ENCODE data around the gene MAP2K2. TPM values are rescaled to one million over a fixed set of nuclear protein-coding genes. Genes with fewer than 3 reads are reported as not detected.

Gene MAP2K2
- total RNA-seq, 1 experiment from 2014 or later = 151 TPM

DNA sequence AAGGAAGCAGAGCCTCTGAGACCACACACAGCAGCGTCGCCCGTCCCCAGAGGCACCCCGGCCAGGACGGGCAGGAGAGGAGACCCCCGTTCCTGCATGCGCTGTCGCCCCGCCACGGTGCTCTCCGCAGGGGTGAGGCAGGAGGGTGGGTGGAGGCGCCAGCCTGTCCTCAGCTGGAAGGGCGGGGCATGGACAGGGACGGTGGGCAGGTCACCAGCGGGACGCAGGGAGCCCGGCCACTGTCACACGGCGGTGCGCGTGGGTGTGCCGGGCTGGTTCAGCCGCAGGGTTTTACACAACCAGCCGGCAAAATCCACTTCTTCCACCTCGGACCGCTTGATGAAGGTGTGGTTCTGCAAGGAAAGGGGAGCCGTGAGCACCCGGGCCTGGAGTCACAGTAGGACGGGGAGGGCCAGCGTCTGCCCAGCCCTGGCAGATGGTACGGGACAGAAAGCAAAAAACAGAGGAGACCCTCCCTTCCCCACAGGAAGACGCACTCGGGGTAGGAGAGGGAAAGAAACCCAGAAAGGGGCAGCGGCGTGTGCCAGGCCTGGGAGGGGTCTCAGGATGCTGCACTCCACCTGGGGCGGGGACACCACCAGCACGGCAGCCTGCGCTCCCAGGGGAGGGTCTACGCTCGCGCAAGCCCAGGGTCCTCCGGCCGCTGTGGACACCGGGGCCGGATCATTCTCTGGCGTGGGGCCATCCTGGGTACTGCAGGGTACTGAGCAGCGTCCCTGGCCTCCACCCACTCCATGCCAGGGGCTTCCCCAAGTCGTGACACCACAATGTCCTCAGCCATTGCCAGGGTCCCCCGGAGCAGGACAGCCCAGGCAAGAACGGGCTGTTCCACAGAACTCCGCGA is 33.3 kb downstream of the MAP2K2 start:
- H3K27ac ChIP-seq (ENCODE audit: low read length) = no peak overlapping the region
- no peaks in the 10 kb centered on the region for H3K27me3 ChIP-seq (ENCODE audit: control insufficient read depth, insufficient read depth, low read length)
- ATAC-seq (no peak), DNase-seq (ENCODE audit: low read depth, low spot score) (no peak)
- no TSS peak for BruUV-seq (replicated peaks)
- ChIA-PET CTCF (no interaction called here), POLR2A (no interaction called here)
- no peaks in the 10 kb centered on the region for H3K4me1 ChIP-seq (ENCODE audit: control insufficient read depth, insufficient read depth, low read length)
- H3K4me3 ChIP-seq (ENCODE audit: low read depth in 2 of 2, low read length in 2 of 2) = no peak overlapping the region
- no peaks in the 10 kb centered on the region for H3K36me3 ChIP-seq (ENCODE audit: control insufficient read depth, insufficient read depth, low read length)
- in situ Hi-C loops (cut with HindIII; ENCODE audit: low pct_unique_long_range_greater_than_20kb, low sequenced_read_pairs) = no loop called here
- no peaks in the 10 kb centered on the region for H3K9me3 ChIP-seq (ENCODE audit: control insufficient read depth, insufficient read depth, low read depth, low read length)
- intact Hi-C loops (cut with micrococcal nuclease; ENCODE audit: unreplicated experiment) = no loop called here
- no peak for TF ChIP-seq TCF7L2 (IDR thresholded peaks at IDR 0.05; ENCODE audit: low read depth, low read length)
- TF ChIP-seq, protein P1, sequence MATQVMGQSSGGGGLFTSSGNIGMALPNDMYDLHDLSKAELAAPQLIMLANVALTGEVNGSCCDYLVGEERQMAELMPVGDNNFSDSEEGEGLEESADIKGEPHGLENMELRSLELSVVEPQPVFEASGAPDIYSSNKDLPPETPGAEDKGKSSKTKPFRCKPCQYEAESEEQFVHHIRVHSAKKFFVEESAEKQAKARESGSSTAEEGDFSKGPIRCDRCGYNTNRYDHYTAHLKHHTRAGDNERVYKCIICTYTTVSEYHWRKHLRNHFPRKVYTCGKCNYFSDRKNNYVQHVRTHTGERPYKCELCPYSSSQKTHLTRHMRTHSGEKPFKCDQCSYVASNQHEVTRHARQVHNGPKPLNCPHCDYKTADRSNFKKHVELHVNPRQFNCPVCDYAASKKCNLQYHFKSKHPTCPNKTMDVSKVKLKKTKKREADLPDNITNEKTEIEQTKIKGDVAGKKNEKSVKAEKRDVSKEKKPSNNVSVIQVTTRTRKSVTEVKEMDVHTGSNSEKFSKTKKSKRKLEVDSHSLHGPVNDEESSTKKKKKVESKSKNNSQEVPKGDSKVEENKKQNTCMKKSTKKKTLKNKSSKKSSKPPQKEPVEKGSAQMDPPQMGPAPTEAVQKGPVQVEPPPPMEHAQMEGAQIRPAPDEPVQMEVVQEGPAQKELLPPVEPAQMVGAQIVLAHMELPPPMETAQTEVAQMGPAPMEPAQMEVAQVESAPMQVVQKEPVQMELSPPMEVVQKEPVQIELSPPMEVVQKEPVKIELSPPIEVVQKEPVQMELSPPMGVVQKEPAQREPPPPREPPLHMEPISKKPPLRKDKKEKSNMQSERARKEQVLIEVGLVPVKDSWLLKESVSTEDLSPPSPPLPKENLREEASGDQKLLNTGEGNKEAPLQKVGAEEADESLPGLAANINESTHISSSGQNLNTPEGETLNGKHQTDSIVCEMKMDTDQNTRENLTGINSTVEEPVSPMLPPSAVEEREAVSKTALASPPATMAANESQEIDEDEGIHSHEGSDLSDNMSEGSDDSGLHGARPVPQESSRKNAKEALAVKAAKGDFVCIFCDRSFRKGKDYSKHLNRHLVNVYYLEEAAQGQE (IDR thresholded peaks at IDR 0.05; ENCODE audit: insufficient read depth in 1 of 2, low read depth in 2 of 2, low read length in 1 of 2) = no peak
- TF ChIP-seq POLR2AphosphoS5 (IDR thresholded peaks at IDR 0.05; ENCODE audit: low read depth, low read length) = no peak
- TF ChIP-seq, protein P2, sequence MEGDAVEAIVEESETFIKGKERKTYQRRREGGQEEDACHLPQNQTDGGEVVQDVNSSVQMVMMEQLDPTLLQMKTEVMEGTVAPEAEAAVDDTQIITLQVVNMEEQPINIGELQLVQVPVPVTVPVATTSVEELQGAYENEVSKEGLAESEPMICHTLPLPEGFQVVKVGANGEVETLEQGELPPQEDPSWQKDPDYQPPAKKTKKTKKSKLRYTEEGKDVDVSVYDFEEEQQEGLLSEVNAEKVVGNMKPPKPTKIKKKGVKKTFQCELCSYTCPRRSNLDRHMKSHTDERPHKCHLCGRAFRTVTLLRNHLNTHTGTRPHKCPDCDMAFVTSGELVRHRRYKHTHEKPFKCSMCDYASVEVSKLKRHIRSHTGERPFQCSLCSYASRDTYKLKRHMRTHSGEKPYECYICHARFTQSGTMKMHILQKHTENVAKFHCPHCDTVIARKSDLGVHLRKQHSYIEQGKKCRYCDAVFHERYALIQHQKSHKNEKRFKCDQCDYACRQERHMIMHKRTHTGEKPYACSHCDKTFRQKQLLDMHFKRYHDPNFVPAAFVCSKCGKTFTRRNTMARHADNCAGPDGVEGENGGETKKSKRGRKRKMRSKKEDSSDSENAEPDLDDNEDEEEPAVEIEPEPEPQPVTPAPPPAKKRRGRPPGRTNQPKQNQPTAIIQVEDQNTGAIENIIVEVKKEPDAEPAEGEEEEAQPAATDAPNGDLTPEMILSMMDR (IDR thresholded peaks at IDR 0.05) = no peak
- no peak for TF ChIP-seq SIN3A (IDR thresholded peaks at IDR 0.05; ENCODE audit: borderline replicate concordance, insufficient read depth, low read depth, low read length)

DNA sequence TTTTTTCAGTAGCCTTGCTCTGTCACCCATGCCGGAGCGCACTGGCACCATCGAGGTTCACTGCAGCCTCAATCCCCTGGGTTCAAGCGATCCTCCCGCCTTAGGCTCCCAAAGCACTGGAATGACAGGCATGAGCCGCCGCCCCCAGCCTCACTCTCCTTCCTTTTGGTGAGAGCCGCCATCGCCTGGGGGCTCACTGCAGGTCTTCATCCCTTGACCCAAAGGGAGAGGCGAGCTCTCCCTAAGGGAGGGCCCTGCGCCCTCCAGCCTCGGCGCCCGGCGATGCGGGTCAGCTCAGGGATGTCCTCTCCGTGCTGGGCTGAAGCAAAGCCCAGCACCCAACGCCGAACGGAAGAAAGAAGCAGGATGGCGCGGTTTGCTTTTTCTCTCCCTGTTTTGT is 34.0 kb downstream of the MAP2K2 start:
- TF ChIP-seq POLR2AphosphoS5 (IDR thresholded peaks at IDR 0.05; ENCODE audit: low read depth, low read length) (no peak), TCF7L2 (IDR thresholded peaks at IDR 0.05; ENCODE audit: low read depth, low read length) (no peak)
- no TSS peak for BruUV-seq (replicated peaks)
- Histone ChIP-seq H3K4me3 (ENCODE audit: low read depth in 2 of 2, low read length in 2 of 2) (no peak overlapping the region), H3K36me3 (ENCODE audit: control insufficient read depth, insufficient read depth, low read length) (no peaks in the 10 kb centered on the region), H3K27ac (ENCODE audit: low read length) (no peak overlapping the region), H3K4me1 (ENCODE audit: control insufficient read depth, insufficient read depth, low read length) (no peaks in the 10 kb centered on the region), H3K27me3 (ENCODE audit: control insufficient read depth, insufficient read depth, low read length) (no peaks in the 10 kb centered on the region), H3K9me3 (ENCODE audit: control insufficient read depth, insufficient read depth, low read depth, low read length) (no peaks in the 10 kb centered on the region)
- POLR2A ChIA-PET = no interaction called here
- no peak for DNase-seq (ENCODE audit: low read depth, low spot score)
- CTCF ChIA-PET = no interaction called here
- intact Hi-C loops (cut with micrococcal nuclease; ENCODE audit: unreplicated experiment) (no loop called here), in situ Hi-C loops (cut with HindIII; ENCODE audit: low pct_unique_long_range_greater_than_20kb, low sequenced_read_pairs) (no loop called here)
- no peak for ATAC-seq

DNA sequence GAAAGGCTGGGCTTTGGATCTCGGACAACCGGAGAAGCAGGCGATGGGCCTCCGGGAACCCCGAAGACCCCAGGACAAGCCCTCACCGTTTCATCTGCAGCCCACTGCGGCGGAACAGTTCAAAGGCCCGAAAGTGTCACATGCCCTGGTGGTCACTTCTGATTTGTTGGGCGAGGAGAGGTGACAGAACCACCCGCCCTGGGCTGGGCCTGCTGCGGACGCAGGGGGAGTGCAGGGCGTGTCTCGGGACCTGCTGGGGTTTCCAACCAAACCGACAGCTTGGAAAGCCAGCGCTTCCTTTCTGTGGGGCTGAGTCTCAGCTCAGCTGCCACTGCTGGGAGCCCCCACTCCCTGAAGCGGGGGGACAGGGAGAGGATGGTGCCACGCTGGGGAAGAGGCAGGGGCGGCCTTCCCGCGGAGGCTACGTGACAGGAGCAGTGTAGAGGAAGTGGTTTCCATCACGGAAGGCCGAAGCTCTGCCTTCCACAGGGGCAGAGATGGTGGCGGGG is 34.5 kb downstream of the MAP2K2 start:
- ChIA-PET CTCF (interaction anchor here (0.6 kb wide), 2 partner anchors 31 to 102 kb away, joined by 7 to 10 read pairs; no protein-coding TSS in a partner anchor), POLR2A (no interaction called here)
- no peak for DNase-seq (ENCODE audit: low read depth, low spot score)
- no peak for TF ChIP-seq POLR2AphosphoS5 (IDR thresholded peaks at IDR 0.05; ENCODE audit: low read depth, low read length)
- TF ChIP-seq, protein P2 (IDR thresholded peaks at IDR 0.05) = no peak
- TF ChIP-seq TCF7L2 (IDR thresholded peaks at IDR 0.05; ENCODE audit: low read depth, low read length) = no peak
- TF ChIP-seq SIN3A (IDR thresholded peaks at IDR 0.05; ENCODE audit: borderline replicate concordance, insufficient read depth, low read depth, low read length) = no peak
- TF ChIP-seq, protein P1 (IDR thresholded peaks at IDR 0.05; ENCODE audit: insufficient read depth in 1 of 2, low read depth in 2 of 2, low read length in 1 of 2) = no peak
- intact Hi-C loops (cut with micrococcal nuclease; ENCODE audit: unreplicated experiment) (no loop called here), in situ Hi-C loops (cut with HindIII; ENCODE audit: low pct_unique_long_range_greater_than_20kb, low sequenced_read_pairs) (no loop called here)
- Histone ChIP-seq H3K36me3 (ENCODE audit: control insufficient read depth, insufficient read depth, low read length) (no peaks in the 10 kb centered on the region), H3K4me3 (ENCODE audit: low read depth in 2 of 2, low read length in 2 of 2) (no peak overlapping the region), H3K27me3 (ENCODE audit: control insufficient read depth, insufficient read depth, low read length) (no peaks in the 10 kb centered on the region), H3K9me3 (ENCODE audit: control insufficient read depth, insufficient read depth, low read depth, low read length) (no peaks in the 10 kb centered on the region), H3K4me1 (ENCODE audit: control insufficient read depth, insufficient read depth, low read length) (no peaks in the 10 kb centered on the region), H3K27ac (ENCODE audit: low read length) (no peak overlapping the region)
- no peak for ATAC-seq
- BruUV-seq (replicated peaks) = no TSS peak
